GM23248 (cell line): Measurements from ENCODE around the gene FRYL. TPM values are rescaled to one million over a fixed set of nuclear protein-coding genes. Genes with fewer than 3 reads are reported as not detected.

Experiments used
- DNase-seq: peaks from one replicate; pipeline ENCODE4 v3.0.0-alpha.2; 2015
- H2AFZ ChIP-seq: fragments of 200-600 bp; sonication (generic); 2 replicates; pipeline ENCODE4 v1.6.1; 2016; ENCODE audit warnings: antibody characterized with exemption
- H3F3A ChIP-seq: fragments of 200-600 bp; sonication (generic); 2 replicates; pipeline ENCODE4 v1.6.1; 2016; ENCODE audit warnings: mild to moderate bottlenecking, antibody characterized with exemption, mixed run types; ENCODE audit not compliant: insufficient read depth
- H3K27ac ChIP-seq: fragments of 200-600 bp; sonication (generic); 2 replicates; pipeline ENCODE4 v1.5.1; 2016; ENCODE audit warnings: mild to moderate bottlenecking
- H3K27me3 ChIP-seq: fragments of 200-600 bp; sonication (generic); replicated peaks from 2 replicates; pipeline ENCODE4 v1.6.1; 2016; ENCODE audit warnings: mild to moderate bottlenecking; ENCODE audit not compliant: insufficient read depth
- H3K36me3 ChIP-seq: fragments of 200-600 bp; sonication (generic); 2 replicates; pipeline ENCODE4 v1.6.1; 2016; ENCODE audit warnings: low read depth, mild to moderate bottlenecking
- H3K4me1 ChIP-seq: fragments of 200-600 bp; sonication (generic); 2 replicates; pipeline ENCODE4 v1.6.1; 2016; ENCODE audit warnings: mild to moderate bottlenecking; ENCODE audit not compliant: insufficient read depth
- H3K4me2 ChIP-seq: fragments of 200-600 bp; sonication (generic); one replicate; pipeline ENCODE4 v1.6.1; 2016; ENCODE audit warnings: mild to moderate bottlenecking; ENCODE audit not compliant: unreplicated experiment
- H3K4me3 ChIP-seq: fragments of 200-600 bp; sonication (generic); 2 replicates; pipeline ENCODE4 v1.5.1; 2016; ENCODE audit warnings: mild to moderate bottlenecking
- H3K79me2 ChIP-seq: fragments of 200-600 bp; sonication (generic); 2 replicates; pipeline ENCODE4 v1.6.1; 2016; ENCODE audit warnings: mild to moderate bottlenecking; ENCODE audit not compliant: insufficient read depth
- H3K9ac ChIP-seq: fragments of 200-600 bp; sonication (generic); 2 replicates; pipeline ENCODE4 v1.6.1; 2016; ENCODE audit warnings: mild to moderate bottlenecking
- H3K9me2 ChIP-seq: fragments of 200-600 bp; sonication (generic); 2 replicates; pipeline ENCODE4 v1.6.1; 2016; ENCODE audit warnings: mixed run types, mild to moderate bottlenecking, moderate library complexity; ENCODE audit not compliant: insufficient read depth
- H3K9me3 ChIP-seq: fragments of 200-600 bp; sonication (generic); one replicate; pipeline ENCODE4 v1.6.1; 2017; ENCODE audit warnings: low read depth
- H4K20me1 ChIP-seq: fragments of 200-600 bp; sonication (generic); 2 replicates; pipeline ENCODE4 v1.6.0; 2016; ENCODE audit not compliant: insufficient read depth
- EZH2 ChIP-seq: fragments of 200-600 bp; sonication (generic); IDR thresholded peaks from 2 replicates; pipeline ENCODE4 v1.6.1; 2018; ENCODE audit warnings: antibody characterized with exemption, mild to moderate bottlenecking; ENCODE audit not compliant: insufficient read depth, poor library complexity, severe bottlenecking
- EZH2phosphoT487 ChIP-seq: fragments of 200-600 bp; sonication (generic); IDR thresholded peaks from 2 replicates; pipeline ENCODE4 v1.6.1; 2018; ENCODE audit warnings: antibody characterized with exemption, moderate library complexity, mild to moderate bottlenecking, low read depth; ENCODE audit not compliant: insufficient read depth
- WGBS, 2 experiments: methylation state at CpG; one replicate each; pipeline ENCODE4 v1.1.6; 2015 to 2017; ENCODE audit warnings: low lambda C conversion rate in 2 of 2, low coverage in 1 of 2; ENCODE audit errors: missing lambda C conversion rate in 2 of 2; 5-methylcytosine and 5-hydroxymethylcytosine counted together
- in situ Hi-C: fragments of 300-500 bp; cut with MboI; formaldehyde crosslinking; loops from 2 replicates; pipeline ENCODE4 v1.15.0; 2020
- polyA plus RNA-seq: library from polyadenylated mRNA; unstranded; fragments of >200 nt; fragmentation: Nextera tagmentation; extraction: Ambion mirVana; gene quantifications from 2 replicates; pipeline ENCODE4 v1.2.1, GENCODE V29; 2016
- total RNA-seq: library from RNA; depleted of rRNA; stranded (reverse); fragments of >200 nt; shearing (Covaris generic); gene quantifications from 2 replicates; pipeline ENCODE4 v1.2.3, GENCODE V29; 2014

Gene FRYL
- total and polyA plus RNA-seq, 2 experiments from 2014 or later = 16.6 to 28.4 TPM

DNA sequence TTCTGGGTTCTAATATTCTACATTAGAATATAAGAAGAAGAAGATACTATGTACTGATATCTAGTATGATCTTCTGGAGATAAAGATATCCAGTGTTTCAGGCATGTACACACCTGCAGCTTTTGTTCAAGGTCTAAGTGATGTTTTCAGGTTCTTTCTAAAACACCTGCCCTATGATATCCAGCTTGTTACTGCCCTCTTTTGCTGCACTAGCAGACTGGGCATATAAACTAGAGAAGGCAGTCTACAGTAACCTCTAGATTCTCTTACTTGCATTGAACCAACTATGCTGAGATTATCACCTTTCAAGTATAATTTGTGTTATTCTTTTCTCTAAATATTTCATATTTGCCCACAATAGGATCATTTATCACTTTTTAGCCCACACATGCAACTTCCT is 1.9 kb upstream of the FRYL start:
- no peaks in the 10 kb centered on the region for H3K9me2 ChIP-seq
- no peak overlapping the region for H3K27ac ChIP-seq
- H3K4me3 ChIP-seq = no peak overlapping the region
- TF ChIP-seq EZH2phosphoT487 = no peak
- no peak for TF ChIP-seq EZH2
- peaks cover 27% of the 10 kb centered on the region for H3F3A ChIP-seq
- H3K9ac ChIP-seq = no peak overlapping the region
- H3K4me2 ChIP-seq = no peak overlapping the region
- no peaks in the 10 kb centered on the region for H3K36me3 ChIP-seq
- no peak for DNase-seq
- peak overlapping the region; percentile 89 for H2AFZ ChIP-seq
- no peaks in the 10 kb centered on the region for H4K20me1 ChIP-seq
- peaks cover 12% of the 10 kb centered on the region for H3K4me1 ChIP-seq
- in situ Hi-C loops = loop anchor here (25.0 kb wide), 1 partner anchor 195 kb away; no protein-coding TSS in a partner anchor
- peaks cover 21% of the 10 kb centered on the region for H3K79me2 ChIP-seq
- H3K9me3 ChIP-seq = no peaks in the 10 kb centered on the region
- no peaks in the 10 kb centered on the region for H3K27me3 ChIP-seq

DNA sequence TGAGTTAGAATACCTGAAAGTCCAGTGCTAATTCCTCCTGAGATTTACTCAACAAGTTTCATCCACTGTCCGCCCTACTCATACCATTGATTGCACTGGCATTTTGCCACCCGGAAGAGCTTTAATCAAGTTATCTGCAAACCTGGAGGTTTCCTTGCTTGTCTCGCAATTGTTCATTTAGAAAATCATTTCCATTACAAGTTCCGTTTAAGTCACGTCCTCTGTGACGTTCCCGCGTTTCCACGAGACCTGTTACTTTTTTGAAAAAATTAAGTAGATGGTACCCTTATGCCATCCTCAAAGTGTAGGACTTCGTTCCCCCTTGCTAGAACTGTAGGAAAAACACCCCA is 761 bp upstream of the FRYL start:
- H3K9me3 ChIP-seq = no peaks in the 10 kb centered on the region
- H3K9me2 ChIP-seq = no peaks in the 10 kb centered on the region
- H4K20me1 ChIP-seq = no peaks in the 10 kb centered on the region
- H3F3A ChIP-seq = peaks cover 28% of the 10 kb centered on the region
- peak overlapping the region; percentile 74 for H3K27ac ChIP-seq
- peaks cover 33% of the 10 kb centered on the region for H3K79me2 ChIP-seq
- no peak for TF ChIP-seq EZH2
- TF ChIP-seq EZH2phosphoT487 = no peak
- H3K9ac ChIP-seq = peak overlapping the region; percentile 78
- peak; percentile 70 for DNase-seq
- no peaks in the 10 kb centered on the region for H3K27me3 ChIP-seq
- H2AFZ ChIP-seq = peak overlapping the region; percentile 89
- in situ Hi-C loops = loop anchor here (25.0 kb wide), 1 partner anchor 194 kb away; no protein-coding TSS in a partner anchor
- peaks cover 18% of the 10 kb centered on the region for H3K4me1 ChIP-seq
- no peaks in the 10 kb centered on the region for H3K36me3 ChIP-seq
- peak overlapping the region; percentile 84 for H3K4me3 ChIP-seq
- H3K4me2 ChIP-seq = peak overlapping the region; percentile 81
- WGBS, 2 experiments = 1% methylated on average over 10 of the region's 10 CpGs

DNA sequence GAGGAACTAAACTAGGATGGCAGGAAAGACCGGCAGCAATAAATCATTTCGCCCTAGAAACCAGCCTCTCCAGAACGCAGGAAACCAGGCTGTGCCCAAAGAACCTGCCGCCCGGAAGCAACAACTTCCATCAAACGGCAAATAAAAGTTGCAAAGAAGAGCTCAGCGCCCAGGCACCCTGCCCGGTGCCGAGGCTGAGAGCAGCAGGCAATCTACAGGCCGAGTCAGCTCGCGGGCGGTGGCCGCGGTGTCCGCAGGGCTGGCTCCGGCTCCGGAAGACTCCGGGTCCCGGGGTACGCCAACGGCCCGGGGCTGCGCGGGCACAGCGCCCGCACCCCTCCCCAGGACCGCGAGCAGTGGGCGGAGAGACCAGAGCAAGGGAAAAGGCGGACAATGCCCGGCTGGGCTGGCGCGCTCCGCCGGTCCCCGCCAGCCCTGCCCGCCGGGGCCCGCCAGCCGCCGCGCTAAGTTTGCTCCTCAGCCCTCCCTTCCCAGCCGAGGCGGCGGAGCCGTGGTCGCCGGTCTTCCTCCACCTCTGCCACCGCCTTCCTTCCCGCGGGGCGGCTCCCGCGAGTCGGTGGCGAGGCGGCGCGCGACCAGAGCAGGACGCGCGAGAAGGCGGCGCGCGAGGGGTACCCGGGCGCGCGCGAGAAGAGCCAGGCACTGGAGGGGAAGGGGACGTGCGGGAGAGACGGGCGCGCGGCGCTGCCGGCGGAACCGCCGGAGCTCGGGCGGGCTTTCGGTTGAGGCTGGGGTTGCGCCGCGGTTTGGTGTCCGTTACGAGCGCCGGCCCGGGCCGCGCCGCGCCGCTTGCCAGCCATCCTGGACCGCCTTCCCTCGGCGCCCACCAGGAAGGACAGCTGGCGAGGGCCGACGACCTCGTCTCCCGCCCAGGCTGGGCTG is 733 bp downstream of the FRYL start:
- in situ Hi-C loops = loop anchor here (25.0 kb wide), 1 partner anchor 192 kb away; no protein-coding TSS in a partner anchor
- H3K9me2 ChIP-seq = no peaks in the 10 kb centered on the region

DNA sequence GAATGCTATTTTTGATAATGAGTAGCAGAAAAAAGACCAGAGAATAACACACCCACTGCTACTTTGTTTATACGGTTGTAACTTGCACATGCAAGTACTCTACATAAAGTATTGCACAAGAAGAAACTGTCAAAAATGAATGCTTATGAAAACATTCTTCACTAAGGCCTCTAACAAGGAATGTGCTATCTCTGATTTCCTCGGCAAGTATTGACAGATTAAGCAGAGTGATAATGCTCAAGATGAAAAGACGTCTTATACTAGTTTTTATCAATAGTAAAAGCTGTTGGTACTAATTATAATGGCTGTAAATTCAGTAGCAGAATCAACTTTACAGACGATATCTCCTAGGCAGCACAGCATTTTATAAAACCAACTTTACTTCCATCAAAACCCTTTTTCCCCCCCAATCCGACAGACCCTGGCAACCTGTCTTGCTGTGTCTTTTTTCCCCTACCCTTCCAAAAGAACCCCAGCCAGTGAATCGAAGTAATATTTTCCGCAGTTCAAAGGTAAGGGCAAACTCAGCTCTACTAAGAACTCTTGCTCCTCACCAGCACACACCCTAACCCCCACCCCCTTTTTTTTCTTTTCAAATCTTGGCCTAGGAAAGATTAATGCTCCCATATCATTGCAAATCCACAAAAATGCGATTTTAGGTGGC is 1.5 kb downstream of the FRYL start:
- Histone ChIP-seq H3K36me3 (no peaks in the 10 kb centered on the region), H3K4me3 (peak overlapping the region; percentile 98), H3K9ac (peak overlapping the region; percentile 91), H3K9me3 (no peaks in the 10 kb centered on the region), H3K79me2 (peaks cover 55% of the 10 kb centered on the region), H3K4me2 (peak overlapping the region; percentile 88), H3K27me3 (no peaks in the 10 kb centered on the region), H4K20me1 (no peaks in the 10 kb centered on the region), H2AFZ (peak overlapping the region; percentile 86), H3K4me1 (peaks cover 25% of the 10 kb centered on the region), H3K9me2 (no peaks in the 10 kb centered on the region), H3K27ac (peak overlapping the region; percentile 91), H3F3A (peaks cover 28% of the 10 kb centered on the region)
- in situ Hi-C loops = loop anchor here (25.0 kb wide), 1 partner anchor 191 kb away; no protein-coding TSS in a partner anchor
- 1 to 3% methylated on average over 8 of the region's 8 CpGs for WGBS, 2 experiments
- TF ChIP-seq EZH2phosphoT487 (no peak), EZH2 (no peak)
- peak; percentile 58 for DNase-seq

More for the DNA sequence above, 733 bp downstream of the FRYL start:
- Histone ChIP-seq H3K27ac (peak overlapping the region; percentile 91), H3K9ac (peak overlapping the region; percentile 91), H3K79me2 (peaks cover 48% of the 10 kb centered on the region), H3K4me1 (peaks cover 22% of the 10 kb centered on the region), H3K4me3 (peak overlapping the region; percentile 98), H3K9me3 (no peaks in the 10 kb centered on the region), H3K4me2 (peak overlapping the region; percentile 88), H3F3A (peaks cover 28% of the 10 kb centered on the region), H2AFZ (peak overlapping the region; percentile 86), H4K20me1 (no peaks in the 10 kb centered on the region), H3K27me3 (no peaks in the 10 kb centered on the region), H3K36me3 (no peaks in the 10 kb centered on the region)
- peak; percentile 83 for DNase-seq
- TF ChIP-seq EZH2phosphoT487 (no peak), EZH2 (no peak)
- 2% methylated on average over 73 to 90 of the region's 108 CpGs for WGBS, 2 experiments
